Tibial nerve (tissue), 4 donors: ENCODE results near the gene PLCB4.

Experiments
- EP300 ChIP-seq, 2 donors: sonication (generic); formaldehyde crosslinking; IDR thresholded peaks; one replicate each; pipeline ENCODE4 v1.6.1; 2017; ENCODE audit warnings: antibody characterized with exemption in 2 of 2, mild to moderate bottlenecking in 1 of 2
- POLR2A ChIP-seq, 2 donors: fragments of 450-650 bp; IDR thresholded peaks; one replicate each; pipeline ENCODE4 v1.6.1; 2017; ENCODE audit warnings: antibody characterized with exemption in 2 of 2, mild to moderate bottlenecking in 2 of 2, moderate library complexity in 2 of 2
- TF ChIP-seq, protein P1 (sequence below), 5 experiments: fragments of 200-600 bp in 3 of 5; fragments of 450-650 bp in 2 of 5; sonication (generic) in 3 of 5; IDR thresholded peaks; one replicate each; pipeline ENCODE4 v1.5.1; 2016 to 2019; ENCODE audit warnings: antibody characterized with exemption in 5 of 5, mild to moderate bottlenecking in 3 of 5, moderate library complexity in 2 of 5

GRCh38 chr20:9495701-9496100 is 426.8 kb downstream of the PLCB4 start:
- no peak for TF ChIP-seq POLR2A (IDR thresholded peaks at IDR 0.05)
- TF ChIP-seq, protein P1, sequence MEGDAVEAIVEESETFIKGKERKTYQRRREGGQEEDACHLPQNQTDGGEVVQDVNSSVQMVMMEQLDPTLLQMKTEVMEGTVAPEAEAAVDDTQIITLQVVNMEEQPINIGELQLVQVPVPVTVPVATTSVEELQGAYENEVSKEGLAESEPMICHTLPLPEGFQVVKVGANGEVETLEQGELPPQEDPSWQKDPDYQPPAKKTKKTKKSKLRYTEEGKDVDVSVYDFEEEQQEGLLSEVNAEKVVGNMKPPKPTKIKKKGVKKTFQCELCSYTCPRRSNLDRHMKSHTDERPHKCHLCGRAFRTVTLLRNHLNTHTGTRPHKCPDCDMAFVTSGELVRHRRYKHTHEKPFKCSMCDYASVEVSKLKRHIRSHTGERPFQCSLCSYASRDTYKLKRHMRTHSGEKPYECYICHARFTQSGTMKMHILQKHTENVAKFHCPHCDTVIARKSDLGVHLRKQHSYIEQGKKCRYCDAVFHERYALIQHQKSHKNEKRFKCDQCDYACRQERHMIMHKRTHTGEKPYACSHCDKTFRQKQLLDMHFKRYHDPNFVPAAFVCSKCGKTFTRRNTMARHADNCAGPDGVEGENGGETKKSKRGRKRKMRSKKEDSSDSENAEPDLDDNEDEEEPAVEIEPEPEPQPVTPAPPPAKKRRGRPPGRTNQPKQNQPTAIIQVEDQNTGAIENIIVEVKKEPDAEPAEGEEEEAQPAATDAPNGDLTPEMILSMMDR (IDR thresholded peaks at IDR 0.05) = no peak
- TF ChIP-seq EP300 (IDR thresholded peaks at IDR 0.05) = no peak
